ENCODE measurements around the gene SCARB1.

The SCARB1 gene

GRCh38 chr12:124808272-124808671, 55.4 kb downstream of the SCARB1 start:
- TF ChIP-seq POU6F1 (CRISPR knock-in tag; IDR thresholded peaks at IDR 0.05; ENCODE audit: borderline replicate concordance, low read depth) (no peak), CSRNP3 (CRISPR knock-in tag; IDR thresholded peaks at IDR 0.05) (no peak), BACH2 (CRISPR knock-in tag; IDR thresholded peaks at IDR 0.05; ENCODE audit: borderline replicate concordance) (no peak), TOX (CRISPR knock-in tag; IDR thresholded peaks at IDR 0.05; ENCODE audit: borderline replicate concordance) (no peak), ZFP3 (CRISPR knock-in tag; IDR thresholded peaks at IDR 0.05) (no peak), PATZ1 (CRISPR knock-in tag; IDR thresholded peaks at IDR 0.05; ENCODE audit: borderline replicate concordance) (no peak), ZNF8 (CRISPR knock-in tag; IDR thresholded peaks at IDR 0.05) (no peak), CSDC2 (CRISPR knock-in tag; IDR thresholded peaks at IDR 0.05) (no peak), OSR1 (CRISPR knock-in tag; IDR thresholded peaks at IDR 0.05) (no peak), GLIS3 (CRISPR knock-in tag; IDR thresholded peaks at IDR 0.05) (no peak), RARB (CRISPR knock-in tag; IDR thresholded peaks at IDR 0.05) (no peak), PPARA (CRISPR knock-in tag; IDR thresholded peaks at IDR 0.05; ENCODE audit: borderline replicate concordance) (no peak)
- no peak for ATAC-seq

GRCh38 chr12:124805876-124806668, 57.6 kb downstream of the SCARB1 start:
- no peak for ATAC-seq
- TF ChIP-seq BACH2 (CRISPR knock-in tag; IDR thresholded peaks at IDR 0.05; ENCODE audit: borderline replicate concordance) (no peak), ZNF8 (CRISPR knock-in tag; IDR thresholded peaks at IDR 0.05) (no peak), CSRNP3 (CRISPR knock-in tag; IDR thresholded peaks at IDR 0.05) (no peak), ESRRG (CRISPR knock-in tag; IDR thresholded peaks at IDR 0.05) (no peak), CREB5 (CRISPR knock-in tag; IDR thresholded peaks at IDR 0.05; ENCODE audit: low read depth) (no peak), SNAI2 (CRISPR knock-in tag; IDR thresholded peaks at IDR 0.05) (no peak), POU6F1 (CRISPR knock-in tag; IDR thresholded peaks at IDR 0.05; ENCODE audit: borderline replicate concordance, low read depth) (no peak), ISL1 (CRISPR knock-in tag; IDR thresholded peaks at IDR 0.05) (no peak), GLIS3 (CRISPR knock-in tag; IDR thresholded peaks at IDR 0.05) (no peak), ZFP30 (CRISPR knock-in tag; IDR thresholded peaks at IDR 0.05) (no peak), ZFP3 (CRISPR knock-in tag; IDR thresholded peaks at IDR 0.05) (no peak), PPARA (CRISPR knock-in tag; IDR thresholded peaks at IDR 0.05; ENCODE audit: borderline replicate concordance) (no peak), PATZ1 (CRISPR knock-in tag; IDR thresholded peaks at IDR 0.05; ENCODE audit: borderline replicate concordance) (no peak), RARB (CRISPR knock-in tag; IDR thresholded peaks at IDR 0.05) (no peak), TOX (CRISPR knock-in tag; IDR thresholded peaks at IDR 0.05; ENCODE audit: borderline replicate concordance) (no peak), ZNF565 (CRISPR knock-in tag; conservative IDR thresholded peaks at IDR 0.05; ENCODE audit: low read depth) (no peak), ARNTL (CRISPR knock-in tag; IDR thresholded peaks at IDR 0.05; ENCODE audit: borderline replicate concordance, low read depth) (no peak)
